Embryonic facial prominence (tissue), 1 donor: Measurements from ENCODE around the gene MIPEP.
"Not testable (repeated sequence)": the region's sequence is repeated elsewhere in the genome, so short reads cannot be mapped to it uniquely, and the experiment has no call there.

Source experiments
- DNase-seq: peaks from one replicate; pipeline ENCODE4 v3.0.0-alpha.2; 2016; ENCODE audit errors: extremely low spot score

Gene MIPEP

DNA sequence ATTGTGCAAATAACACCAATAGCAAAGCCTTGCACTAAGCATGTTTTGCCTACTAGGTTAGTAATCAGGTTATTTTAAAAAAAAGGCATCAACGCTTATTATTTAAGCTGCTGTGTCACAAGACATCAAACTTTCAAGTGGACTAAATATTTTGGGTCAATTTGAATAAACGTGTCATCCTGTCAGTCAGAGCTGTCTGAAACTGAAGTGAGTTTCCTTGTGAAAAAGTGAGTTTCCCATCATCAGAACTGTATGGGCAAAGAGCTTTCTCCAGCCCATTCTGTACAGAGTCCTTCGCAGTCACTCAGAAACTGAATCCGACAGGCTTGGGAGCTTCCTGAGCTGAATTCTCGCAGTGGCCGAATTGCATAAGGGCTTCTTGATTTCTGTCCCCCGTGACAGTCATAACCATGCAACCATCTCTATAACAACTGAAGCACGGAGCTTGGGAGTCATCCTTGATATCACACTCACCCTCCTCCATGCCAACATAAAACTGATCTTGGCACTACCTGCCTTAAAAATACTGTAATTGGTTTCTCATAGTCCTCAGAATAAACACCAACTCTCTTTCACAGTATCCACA lies 139.8 kb downstream of the MIPEP start:
- no peak for DNase-seq

DNA sequence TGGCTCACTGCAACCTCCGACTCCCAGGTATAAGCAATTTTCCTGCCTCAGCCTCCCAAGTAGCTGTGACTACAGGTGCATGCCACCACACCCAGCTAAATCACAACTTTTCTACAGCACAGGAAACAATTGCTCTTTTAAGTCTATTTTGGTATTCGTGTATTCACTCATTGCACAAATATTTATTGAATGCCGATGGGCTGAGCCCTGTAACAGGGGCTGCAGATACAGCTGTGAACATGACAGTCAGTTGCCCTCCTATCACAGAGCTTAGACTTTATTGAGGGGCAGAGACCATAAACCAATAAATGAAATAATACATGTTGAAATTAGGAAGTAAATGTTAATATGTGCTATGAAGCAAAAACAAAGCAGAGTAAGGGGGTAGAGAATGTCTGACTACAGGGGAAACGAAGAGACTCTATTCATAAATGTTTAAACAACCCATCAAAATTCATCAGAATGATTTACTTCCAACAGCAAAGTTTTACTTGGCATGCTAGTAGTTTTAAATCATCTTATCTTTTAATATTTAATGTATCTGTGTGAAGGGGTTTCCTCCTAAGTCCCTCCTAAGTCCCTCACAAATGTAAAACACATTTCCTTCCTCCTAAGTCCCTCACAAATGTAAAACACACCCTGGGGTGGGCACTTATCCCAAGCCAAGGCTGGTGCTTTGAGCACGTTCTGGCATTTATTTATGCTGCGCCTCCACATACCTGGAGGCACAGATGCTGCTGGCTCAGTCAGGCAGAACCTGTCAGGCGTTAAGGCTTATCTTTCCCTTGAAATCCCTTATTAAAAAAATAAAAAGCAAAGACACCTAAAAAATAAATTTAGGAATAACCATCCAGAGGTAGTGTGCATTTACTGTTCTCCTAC lies 140.8 kb downstream of the MIPEP start:
- DNase-seq = no peak

DNA sequence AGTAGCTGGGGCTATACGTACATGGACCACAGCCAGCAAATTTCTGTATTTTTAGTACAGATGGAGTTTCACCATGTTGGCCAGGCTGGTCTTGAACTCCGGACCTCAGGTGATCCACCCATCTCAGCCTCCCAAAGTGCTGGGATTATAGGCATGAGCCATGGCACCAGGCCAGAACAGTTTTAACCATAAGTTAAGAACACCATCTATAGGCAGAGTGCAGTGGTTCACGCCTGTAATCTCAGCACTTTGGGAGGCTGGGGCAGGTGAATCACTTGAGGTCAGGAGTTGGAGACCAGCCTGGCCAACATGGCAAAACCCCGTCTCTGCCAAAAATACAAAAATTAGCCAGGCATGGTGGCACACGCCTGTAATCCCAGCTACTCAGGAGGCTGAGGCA lies 143.1 kb downstream of the MIPEP start:
- not testable (repeated sequence) for DNase-seq

DNA sequence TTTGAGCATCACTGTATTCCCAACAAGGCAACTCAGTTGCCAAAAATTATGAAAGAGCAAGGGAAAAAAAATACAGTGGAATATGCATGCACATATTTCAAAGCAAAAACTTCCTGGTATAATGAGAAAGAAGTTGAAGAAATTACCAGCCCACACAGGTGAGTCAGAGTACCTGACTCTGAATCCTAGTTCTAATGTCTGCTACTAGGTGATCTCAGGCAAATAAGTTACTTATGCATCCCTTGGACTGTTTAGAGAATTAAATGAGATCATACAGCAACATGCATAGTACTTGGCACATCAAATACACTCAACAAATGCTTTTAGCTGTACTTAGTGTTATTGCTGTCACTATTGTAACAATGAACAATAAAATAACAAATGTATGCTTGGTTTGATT lies 144.9 kb downstream of the MIPEP start:
- no peak for DNase-seq

DNA sequence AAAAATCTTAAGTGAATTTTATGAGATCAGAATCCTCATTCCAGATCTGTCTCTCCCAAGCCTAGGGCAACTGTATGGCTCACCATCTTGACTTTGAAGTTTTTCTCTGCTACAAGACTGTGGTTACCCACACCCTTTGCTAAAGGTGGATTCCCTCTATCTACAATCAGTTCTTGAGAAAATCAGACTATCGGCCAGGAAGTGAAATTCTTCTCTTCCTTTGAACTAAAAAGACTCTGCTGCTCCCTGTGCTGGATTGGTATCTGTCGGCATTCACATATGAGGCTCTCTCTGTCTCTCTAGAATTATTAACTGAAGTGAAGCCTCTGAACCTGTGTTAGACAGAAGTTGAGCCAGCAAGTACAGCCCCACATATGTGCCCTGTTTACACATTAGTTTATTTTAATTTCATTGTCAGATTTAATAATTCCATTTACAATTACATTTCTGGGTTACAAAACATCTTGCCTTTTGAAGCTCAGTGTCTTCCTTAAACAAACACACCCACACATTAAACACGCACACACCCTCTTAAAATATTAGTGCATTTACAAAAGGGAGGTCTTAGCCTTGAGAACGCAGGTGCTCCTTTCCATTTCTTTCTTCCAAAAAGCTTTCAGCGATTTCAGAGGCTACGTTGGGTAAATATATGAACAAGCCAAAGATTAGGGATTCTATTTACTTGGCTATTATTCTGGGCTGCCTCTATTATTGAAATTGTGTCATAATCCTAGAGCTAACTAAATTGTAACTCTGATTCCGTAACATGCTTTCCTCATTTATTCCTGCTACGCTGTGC lies 145.7 kb downstream of the MIPEP start:
- no peak for DNase-seq

DNA sequence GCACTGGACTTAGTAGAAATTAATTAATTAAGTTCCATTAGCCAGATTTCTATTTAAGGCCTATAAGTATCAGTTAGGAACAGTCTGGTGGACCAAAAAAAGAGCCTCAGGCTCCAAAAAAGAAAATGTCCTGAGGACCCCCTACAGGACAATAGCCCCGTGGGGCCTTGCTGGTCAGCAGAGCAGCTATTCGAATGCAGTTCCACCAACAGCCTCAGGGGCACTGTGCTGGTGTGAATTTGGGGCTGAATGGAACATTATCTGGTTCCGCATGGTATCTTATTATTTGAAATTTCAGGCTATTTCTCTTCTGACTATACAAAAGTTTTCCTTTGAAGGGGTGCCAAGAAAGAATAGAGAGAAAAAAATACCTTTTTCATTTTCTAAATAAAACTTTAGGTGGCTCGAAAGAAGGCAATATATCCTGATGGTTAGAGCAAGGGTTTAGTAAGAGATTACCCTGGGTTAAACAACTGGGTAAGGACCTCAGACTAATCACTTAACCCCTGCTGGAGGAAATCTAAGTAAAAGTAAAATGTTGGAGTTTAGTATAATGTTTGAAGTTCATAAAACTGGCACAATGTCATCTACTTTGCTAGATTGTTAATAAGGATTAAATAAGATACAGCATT lies 147.2 kb downstream of the MIPEP start:
- no peak for DNase-seq

DNA sequence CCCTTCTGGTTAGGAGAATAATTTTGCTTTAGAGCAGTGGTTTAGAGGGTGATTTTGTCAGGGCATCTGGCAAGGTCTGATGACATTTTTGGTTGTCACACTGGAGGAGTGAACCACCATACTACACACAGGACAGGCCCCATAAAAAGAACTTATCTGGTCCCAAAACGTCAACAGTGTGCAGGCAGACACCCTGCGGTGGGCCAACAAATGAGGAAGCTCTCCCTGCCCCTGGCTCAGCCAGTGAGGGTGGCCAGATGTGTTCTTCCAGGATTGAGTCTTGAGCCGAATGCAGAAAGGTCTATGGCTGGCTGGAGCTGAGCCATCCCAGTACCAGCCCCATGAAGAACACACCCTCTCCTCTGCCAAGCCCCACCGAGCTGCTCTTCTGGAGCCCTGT lies 149.2 kb downstream of the MIPEP start:
- no peak for DNase-seq

DNA sequence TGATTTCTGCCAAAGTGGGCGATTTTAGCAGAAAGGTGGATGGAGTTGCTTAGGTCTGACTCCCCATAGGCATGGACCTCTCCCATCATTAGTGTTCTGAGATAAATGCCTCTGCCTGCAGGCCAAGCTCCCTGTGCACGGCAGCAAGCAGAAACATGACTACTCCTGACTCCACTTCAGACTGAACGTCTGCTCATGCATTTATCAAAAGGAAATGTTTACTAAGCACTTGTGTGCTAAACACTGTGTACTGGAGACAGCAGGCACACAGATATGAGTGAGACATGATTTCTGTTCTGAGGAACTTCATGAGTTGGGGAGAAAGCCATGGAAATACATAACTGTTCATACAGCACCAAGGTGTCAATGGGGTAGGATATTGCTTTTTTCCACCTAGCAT lies 149.6 kb downstream of the MIPEP start:
- DNase-seq = no peak

DNA sequence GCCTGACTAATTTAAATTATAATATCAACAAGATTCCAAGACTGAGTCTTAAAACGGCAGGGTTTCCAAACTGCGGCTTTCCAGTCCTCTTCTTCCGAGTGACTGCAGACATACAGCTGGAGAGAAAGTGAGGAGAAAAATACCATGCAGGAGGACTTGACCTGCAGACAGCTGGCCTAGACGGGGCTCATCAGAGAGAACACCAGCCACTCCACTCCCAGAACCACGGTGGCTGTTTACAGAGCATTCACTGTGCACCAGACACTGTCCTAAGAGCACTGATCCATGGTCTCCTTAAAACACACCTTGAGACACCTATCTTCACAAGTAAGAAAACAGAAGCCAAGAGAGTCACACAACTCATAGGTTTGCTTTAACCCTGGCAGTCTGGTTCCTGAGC lies 152.7 kb downstream of the MIPEP start:
- no peak for DNase-seq

DNA sequence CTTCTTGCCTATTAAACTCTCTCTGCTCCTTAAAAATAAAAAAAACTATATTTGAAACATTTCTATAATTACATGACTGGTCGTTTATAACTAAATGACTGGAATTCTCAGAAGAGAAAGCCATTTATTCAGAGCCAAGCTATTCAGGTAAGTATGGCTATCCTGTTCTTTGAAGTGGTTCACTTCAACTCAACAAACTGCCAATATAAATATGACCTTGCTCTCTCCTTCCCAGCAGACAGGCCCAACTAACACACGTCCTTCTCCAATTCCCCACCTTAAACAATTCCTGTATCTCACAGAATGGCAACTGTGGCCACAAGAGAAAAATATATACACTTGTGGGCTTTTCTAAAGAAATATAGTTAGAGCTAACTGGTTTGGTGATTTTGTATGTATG lies 153.9 kb downstream of the MIPEP start:
- DNase-seq = no peak

DNA sequence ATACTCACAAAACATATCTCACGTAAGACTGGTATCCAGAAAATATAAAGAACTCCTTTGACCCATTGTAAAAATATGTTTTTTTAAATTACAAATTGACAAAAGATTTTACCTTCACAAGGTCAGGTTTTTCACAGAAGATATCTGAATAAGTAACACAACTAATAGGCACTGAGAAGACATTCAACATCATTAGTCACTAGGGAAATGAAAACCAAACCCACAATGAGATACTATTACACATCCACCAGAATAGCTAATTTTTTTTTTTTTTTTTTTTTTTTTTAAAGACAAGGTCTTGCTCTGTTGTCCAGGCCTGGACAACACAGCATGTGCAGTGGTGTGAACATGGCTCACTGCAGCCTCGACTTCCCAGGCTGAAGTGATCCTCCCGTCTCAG lies 157.5 kb downstream of the MIPEP start:
- DNase-seq = no peak

DNA sequence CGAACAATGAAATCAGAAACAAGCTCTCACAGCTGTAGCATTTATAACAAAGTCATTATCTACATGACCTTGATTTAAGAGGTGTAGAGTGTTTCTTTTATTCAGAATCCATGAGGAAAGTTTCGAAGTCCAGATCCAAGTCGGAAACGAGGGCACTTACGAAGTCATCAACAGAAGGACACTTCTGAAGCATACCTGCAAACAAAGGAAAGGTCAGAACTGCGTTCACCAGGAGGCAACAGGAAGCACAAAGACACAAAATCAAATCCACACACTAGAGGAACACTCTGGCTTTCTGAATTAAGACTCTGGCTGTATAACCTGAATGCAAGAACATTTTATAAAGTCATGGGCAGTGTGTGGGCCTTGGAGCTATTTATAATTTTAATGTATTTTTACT lies 158.9 kb downstream of the MIPEP start:
- DNase-seq = no peak

DNA sequence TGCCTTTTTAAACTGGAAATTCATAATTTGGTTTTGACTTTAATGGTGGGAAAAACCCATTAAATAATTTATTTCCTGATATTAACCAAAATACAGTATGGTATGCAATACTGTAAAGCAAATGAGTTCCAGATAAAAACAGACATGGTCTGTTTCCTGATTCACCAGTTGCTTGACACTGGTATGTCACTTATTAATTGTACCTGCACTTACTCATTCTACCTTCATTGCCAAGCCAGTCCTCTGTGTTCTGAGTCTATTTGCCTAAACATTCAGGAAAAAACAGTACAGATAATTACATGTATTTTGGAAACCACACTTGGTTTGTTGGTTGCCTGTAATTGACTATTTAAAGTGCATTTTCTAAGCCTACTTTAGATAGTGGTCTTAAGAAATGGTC lies 159.7 kb downstream of the MIPEP start:
- DNase-seq = no peak

DNA sequence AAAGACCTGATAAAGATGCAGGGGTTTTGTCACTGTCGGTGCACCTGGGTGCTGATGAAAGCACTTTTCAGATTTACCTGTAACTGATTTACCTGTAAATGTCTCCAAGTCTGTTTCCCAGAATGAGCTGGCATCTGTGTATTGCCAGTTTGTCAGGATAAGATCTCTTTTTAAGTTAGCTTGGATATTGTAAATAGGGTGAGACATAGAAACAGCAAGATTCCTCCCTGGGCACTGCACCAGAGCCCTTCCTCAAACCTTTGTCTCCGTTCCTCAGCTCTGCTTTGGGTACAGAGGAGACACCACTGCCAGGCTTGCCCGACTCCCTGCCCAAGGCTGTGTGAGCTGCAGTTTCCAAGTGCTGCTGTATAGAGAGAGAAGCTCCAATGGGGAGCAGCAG lies 160.4 kb downstream of the MIPEP start:
- no peak for DNase-seq

DNA sequence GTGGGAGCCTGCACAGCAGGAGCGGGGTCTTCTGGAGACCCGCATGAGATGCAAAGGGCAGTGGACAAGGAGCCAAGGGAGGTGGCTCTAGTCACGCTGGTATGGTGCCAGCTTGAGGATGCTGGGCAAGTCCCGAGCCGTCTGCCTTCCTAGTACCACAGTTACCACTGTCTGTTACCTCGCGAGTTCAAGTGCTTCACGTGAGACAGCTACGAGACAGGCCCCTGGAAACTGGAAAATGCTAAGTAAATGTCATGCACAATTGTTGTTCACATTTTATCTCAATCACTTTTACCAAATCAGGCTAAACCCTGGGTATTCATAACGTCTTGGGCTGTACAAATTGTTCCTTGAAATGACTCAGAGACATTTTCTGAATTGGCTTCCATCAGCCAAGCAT lies 163.3 kb downstream of the MIPEP start:
- DNase-seq = no peak

DNA sequence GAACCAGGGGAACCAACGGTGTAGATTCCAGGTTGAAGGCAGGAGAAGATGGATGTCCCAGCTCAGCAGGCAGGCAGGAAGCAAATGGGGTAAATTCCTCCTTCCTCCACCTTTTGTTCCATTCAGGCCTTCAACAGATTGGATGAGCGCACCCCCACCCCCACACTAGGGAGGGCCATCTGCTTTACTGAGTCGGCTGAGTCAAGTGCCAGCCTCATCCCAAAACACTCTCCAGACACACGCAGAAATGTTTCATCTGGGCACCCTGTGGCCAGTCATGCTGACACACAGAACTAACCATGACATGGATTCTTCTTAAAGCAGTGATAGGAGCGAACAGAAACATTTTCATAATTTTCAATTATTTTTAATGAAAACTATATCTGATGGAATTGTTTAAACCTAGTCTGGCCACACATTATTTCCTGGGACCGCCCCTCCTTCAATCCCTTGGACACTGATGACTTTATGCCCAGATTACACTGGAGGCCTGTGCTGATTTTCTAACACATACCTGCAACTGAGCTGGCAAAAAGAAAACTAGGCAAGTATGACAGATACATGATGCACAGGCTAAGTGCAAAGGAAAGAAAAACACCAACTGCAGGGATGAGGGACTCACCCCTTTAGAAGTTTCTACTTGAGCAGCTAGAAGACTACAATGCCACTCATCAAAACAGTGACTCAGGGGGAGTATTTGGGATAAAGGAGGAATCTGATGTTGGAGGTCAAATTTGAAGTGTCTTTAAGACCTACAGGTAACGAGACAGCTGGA lies 164.8 kb downstream of the MIPEP start:
- DNase-seq = no peak

DNA sequence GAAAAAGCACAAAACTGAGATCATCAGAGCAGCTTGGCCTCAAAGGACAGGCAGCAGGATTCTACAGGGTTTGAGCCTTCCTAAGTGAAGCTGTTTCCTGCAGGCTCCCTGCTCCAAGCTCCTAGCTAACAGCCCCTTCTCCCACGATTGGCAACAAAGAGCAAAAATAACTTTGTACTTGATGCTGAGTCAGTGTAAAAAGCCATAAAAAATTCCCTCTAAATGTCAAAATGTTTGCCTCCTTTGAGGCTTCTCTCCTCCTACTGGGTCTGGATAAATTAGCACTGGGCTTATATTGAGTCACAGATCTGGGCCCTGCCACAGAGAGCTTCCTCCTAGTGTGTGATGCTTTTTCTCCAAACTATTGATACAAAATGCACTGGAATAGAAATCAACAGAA lies 165.7 kb downstream of the MIPEP start:
- DNase-seq = no peak

DNA sequence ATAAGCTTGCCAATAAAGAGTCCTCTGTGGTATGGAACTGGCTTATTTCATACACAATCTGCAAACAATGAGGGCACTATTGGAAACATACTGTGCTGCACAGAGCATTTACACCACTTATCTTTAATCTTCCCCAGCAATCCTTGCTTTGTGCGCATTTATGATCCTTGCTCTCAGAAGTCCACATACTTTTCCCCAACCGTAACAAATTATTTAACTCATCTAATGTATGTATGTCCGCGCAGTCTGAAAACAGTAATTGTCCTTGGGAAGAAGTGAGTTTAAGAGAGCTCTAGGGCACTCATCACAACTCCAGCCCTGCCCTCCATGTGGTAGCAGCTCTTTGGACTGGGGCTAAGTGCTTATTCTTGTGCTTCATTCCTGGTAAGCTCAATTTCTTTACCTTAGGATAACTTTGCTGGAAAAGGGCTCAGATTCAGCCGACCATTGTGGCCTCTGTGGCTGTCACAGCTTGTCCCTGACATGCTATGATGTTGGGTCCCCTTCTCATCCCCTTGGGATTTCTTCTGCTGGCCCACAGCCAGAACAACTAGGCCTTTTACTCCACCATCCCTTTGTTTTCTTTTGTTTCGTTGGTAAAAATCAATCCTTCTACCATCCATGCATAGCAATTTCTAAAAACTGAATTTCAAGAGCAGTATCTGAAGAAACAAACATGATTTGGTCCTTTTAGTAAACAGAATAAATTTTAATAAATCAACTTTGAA lies 166.3 kb downstream of the MIPEP start:
- DNase-seq = no peak

DNA sequence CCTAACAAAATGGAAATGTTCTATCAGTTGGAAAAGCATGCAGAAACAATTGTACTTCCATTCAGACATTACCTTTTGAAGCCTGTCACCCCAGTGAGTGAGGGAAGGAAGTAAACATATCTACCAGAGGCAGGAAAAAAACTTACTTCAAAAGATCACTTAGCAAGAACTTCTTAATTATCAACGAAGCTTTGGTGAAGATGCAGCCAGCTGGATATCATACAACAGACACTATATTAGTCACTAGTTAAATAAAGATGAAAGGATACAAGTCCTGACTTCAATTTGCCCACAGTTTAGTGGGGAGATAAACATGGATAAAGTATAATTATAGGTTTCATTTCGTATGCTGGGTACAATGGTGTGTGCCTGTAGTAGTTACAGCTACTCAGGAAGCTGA lies 170.2 kb downstream of the MIPEP start:
- no peak for DNase-seq

DNA sequence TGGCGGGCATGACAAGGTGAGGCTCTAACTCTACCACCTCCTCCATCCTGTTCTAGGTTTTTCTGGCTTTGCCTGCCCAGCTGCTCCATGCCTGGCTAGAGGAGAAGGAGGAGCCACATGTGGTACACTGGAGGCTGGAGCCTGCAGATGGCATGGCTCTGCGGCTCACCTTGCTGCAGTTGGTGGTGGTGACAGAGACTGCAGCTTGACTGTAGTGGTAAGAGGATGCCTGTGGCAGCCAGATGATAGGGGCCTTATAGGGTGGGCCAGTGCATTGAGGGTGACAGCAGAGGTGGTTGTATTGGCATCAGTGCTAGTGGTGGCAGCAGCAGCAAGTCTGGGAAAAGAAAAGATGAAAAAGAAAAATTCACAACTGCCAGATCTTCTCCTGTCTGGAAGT lies 172.8 kb downstream of the MIPEP start:
- DNase-seq = no peak

DNA sequence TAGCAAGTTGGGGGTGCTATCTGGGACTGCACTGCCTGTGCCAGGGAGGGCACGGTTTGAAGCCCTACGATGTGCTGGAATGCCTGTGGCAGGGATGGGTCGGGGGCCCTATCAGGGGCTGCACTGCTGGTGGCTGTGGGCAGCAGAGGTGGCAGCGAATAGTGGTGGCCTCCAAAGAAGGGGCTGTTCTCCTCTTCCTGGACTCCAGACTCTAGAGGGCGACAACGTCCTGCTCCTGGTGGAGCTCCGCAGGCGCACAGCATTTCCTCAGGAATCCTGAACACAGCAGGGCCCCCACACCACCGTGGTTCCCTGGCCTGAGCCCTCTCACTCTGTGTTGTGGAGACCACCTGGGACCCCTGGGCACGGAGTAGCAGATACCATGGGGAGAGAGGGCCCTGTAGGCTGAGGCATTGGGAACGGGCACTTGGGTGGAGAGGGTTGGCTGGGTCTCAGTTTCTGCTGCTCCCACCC lies 173.4 kb downstream of the MIPEP start:
- DNase-seq = no peak
